K562 (cell line): ENCODE measurements around the gene IL25. TPM values are rescaled to one million over a fixed set of nuclear protein-coding genes. Genes with fewer than 3 reads are reported as not detected.

Experiments used
- CBX3 ChIP-seq, 2 experiments: IDR thresholded peaks; 1 replicate in 1 of 2; 2 replicates in 1 of 2; pipeline ENCODE4 v1.6.1; 2012; ENCODE audit warnings: inconsistent platforms in 2 of 2, low read length in 2 of 2, borderline replicate concordance in 1 of 2, control low read depth in 1 of 2
- CHD7 ChIP-seq: fragments of 200-600 bp; sonication (generic); IDR thresholded peaks from one replicate; pipeline ENCODE4 v1.6.1; 2012; ENCODE audit warnings: mild to moderate bottlenecking, low read depth, low read length, inconsistent platforms
- HEY1 ChIP-seq: fragments of 250-450 bp; sonication (Bioruptor Pico); IDR thresholded peaks from 2 replicates; pipeline ENCODE4 v1.5.0; 2020; ENCODE audit warnings: mild to moderate bottlenecking, moderate library complexity, borderline replicate concordance
- MAX ChIP-seq: sonication (generic); formaldehyde crosslinking; IDR thresholded peaks from 2 replicates; pipeline ENCODE4 v1.9.0; 2022; ENCODE audit warnings: mild to moderate bottlenecking, missing genetic modification reagents
- PHF21A ChIP-seq: fragments of 450-650 bp; IDR thresholded peaks from 2 replicates; pipeline ENCODE4 v1.6.1; 2017; ENCODE audit warnings: low read depth, borderline replicate concordance
- SMARCB1 ChIP-seq: IDR thresholded peaks from 2 replicates; pipeline ENCODE4 v1.6.1; 2011; ENCODE audit warnings: improper control_type of control experiment, low read depth; ENCODE audit not compliant: insufficient read length
- polyA plus RNA-seq, 8 experiments: library from polyadenylated mRNA; depleted of rRNA in 4 of 8; stranded (reverse) in 5 of 8; unstranded in 3 of 8; fragments of >200 nt; fragmentation: Nextera tagmentation in 2 of 8; fragmentation: Illumina TruSeq in 1 of 8; extraction: Ambion mirVana in 2 of 8; extraction: Trizol in 1 of 8; gene quantifications; 2 replicates each; pipeline versions ENCODE4 v1.2.1 to v1.2.3, GENCODE V29; 2011 to 2014; ENCODE audit warnings: inconsistent platforms in 1 of 8, missing spikeins in 1 of 8
- total RNA-seq, 7 experiments: library from RNA; depleted of rRNA in 6 of 7; stranded (reverse); fragments of >200 nt in 6 of 7; fragmentation: Illumina TruSeq in 2 of 7; extraction: Trizol in 2 of 7; gene quantifications; 2 replicates each; pipeline versions ENCODE4 v1.2.1 to v1.2.3, GENCODE V29; 2011 to 2021; ENCODE audit warnings: low replicate concordance in 1 of 7

Gene IL25
- total and polyA plus RNA-seq, 9 of the 15 experiments (the other 6 are each of a cell fraction or from before 2014, with no cell fraction given), result not detected

GRCh38 chr14:23409475-23409874 is 36.9 kb downstream of the IL25 start (continued):
- TF ChIP-seq CHD7, result no peak
- TF ChIP-seq PHF21A, result no peak
- TF ChIP-seq MAX (CRISPR knock-in tag), result no peak
- no peak for TF ChIP-seq CBX3 (IDR thresholded peaks at IDR 0.05; ENCODE audit: borderline replicate concordance in 1 of 2, low read length in 2 of 2)
- no peak for TF ChIP-seq HEY1
- TF ChIP-seq SMARCB1, result no peak
